HG03575 (cell line): ENCODE results near the gene CNNM3.

Experiments used
- ATAC-seq: cut with Tn5 transposase; IDR thresholded peaks from one replicate; pipeline ENCODE4 v1.9.1; 2021; ENCODE audit not compliant: unreplicated experiment, insufficient number of reproducible peaks, low FRiP score; ENCODE audit errors: extremely low read depth

The CNNM3 gene

GRCh38 chr2:96883306-96883705 is 67.2 kb downstream of the CNNM3 start:
- no peak for ATAC-seq
